HepG2 (cell line): Measurements from ENCODE around the gene MAP4K3. TPM values are rescaled to one million over a fixed set of nuclear protein-coding genes. Genes with fewer than 3 reads are reported as not detected.

ENCODE experiments used
- ATAC-seq: fragments of 200-7000 bp; cut with Tn5 transposase; 3 replicates; pipeline ENCODE4 v1.9.1; 2020; ENCODE audit warnings: mild to moderate bottlenecking, moderate library complexity
- BruUV-seq: library from RNA; stranded (reverse); fragments of 400-500 nt; replicated peaks from 2 replicates; lab custom pipeline; 2021; lab: Mats Ljungman, UMichigan
- CTCF ChIA-PET: fragments of 300-600 bp; formaldehyde crosslinking; extraction: SDS; loops from one replicate; lab custom pipeline; 2021; ENCODE audit warnings: low total read pairs, inconsistent platforms, low intra/inter-chr PET ratio; lab: Yijun Ruan, JAX
- POLR2A ChIA-PET: fragments of 350-600 bp; sonication (Branson Sonifier 250); formaldehyde crosslinking; loops from one replicate; lab custom pipeline; 2020; ENCODE audit warnings: antibody characterized with exemption, inconsistent platforms; lab: Yijun Ruan, JAX
- DNase-seq: peaks from one replicate; pipeline ENCODE4 v3.0.0-alpha.2; 2015; ENCODE audit warnings: low spot score
- FAIRE-seq: peaks from 3 replicates; lab custom pipeline; 2011; peaks lifted over from hg19 to GRCh38; lab: Jason Lieb, UNC
- H2AFZ ChIP-seq: one replicate; pipeline ENCODE4 v1.6.1; 2011; ENCODE audit warnings: low read length, inconsistent platforms
- H3K27ac ChIP-seq: fragments of 300-600 bp; 3 replicates; pipeline ENCODE4 v1.8.0; 2011; ENCODE audit warnings: mixed run types, mild to moderate bottlenecking, mixed read lengths, low read length, inconsistent platforms; ENCODE audit not compliant: insufficient read depth; ENCODE audit errors: extremely low read length
- H3K27me3 ChIP-seq, 2 experiments: fragments of 200-600 bp in 1 of 2; 2 replicates in 1 of 2; 3 replicates in 1 of 2; pipeline versions ENCODE4 v1.6.0 to v1.8.0; 2011; ENCODE audit warnings: low read length in 2 of 2, mild to moderate bottlenecking in 2 of 2, moderate library complexity in 2 of 2, inconsistent platforms in 1 of 2; ENCODE audit not compliant: insufficient read depth in 2 of 2, control insufficient read depth in 1 of 2
- H3K36me3 ChIP-seq, 2 experiments: fragments of 200-600 bp in 1 of 2; replicated peaks in 1 of 2; 2 replicates in 1 of 2; 3 replicates in 1 of 2; pipeline versions ENCODE4 v1.5.1 to v1.8.0; 2011; ENCODE audit warnings: low read length in 2 of 2, inconsistent platforms in 1 of 2; ENCODE audit not compliant: insufficient read depth in 2 of 2, control insufficient read depth in 1 of 2
- H3K4me1 ChIP-seq: 2 replicates; pipeline ENCODE4 v1.5.1; 2012; ENCODE audit warnings: low read length, inconsistent platforms; ENCODE audit not compliant: insufficient read depth
- H3K4me2 ChIP-seq: 2 replicates; pipeline ENCODE4 v1.6.0; 2011; ENCODE audit warnings: low read depth, low read length, inconsistent platforms
- H3K4me3 ChIP-seq, 3 experiments: fragments of 200-600 bp in 1 of 3; sonication (generic), shearing (Covaris generic) in 1 of 3; replicated peaks in 1 of 3; 2 replicates each; pipeline ENCODE4 v1.5.1; 2011 to 2016; ENCODE audit warnings: low read length in 3 of 3, inconsistent platforms in 2 of 3, low read depth in 2 of 3, mild to moderate bottlenecking in 2 of 3, control low read depth in 1 of 3, mixed read lengths in 1 of 3; ENCODE audit not compliant: insufficient read depth in 1 of 3
- H3K79me2 ChIP-seq: one replicate; pipeline ENCODE4 v1.6.1; 2011; ENCODE audit warnings: low read length, inconsistent platforms; ENCODE audit not compliant: insufficient read depth
- H3K9ac ChIP-seq: 2 replicates; pipeline ENCODE4 v1.6.0; 2011; ENCODE audit warnings: mild to moderate bottlenecking, low read depth, low read length, inconsistent platforms; ENCODE audit not compliant: insufficient read depth
- H3K9me3 ChIP-seq: 2 replicates; pipeline ENCODE4 v1.5.1; 2012; ENCODE audit warnings: mild to moderate bottlenecking, low read length
- H4K20me1 ChIP-seq: 2 replicates; pipeline ENCODE4 v1.6.0; 2011; ENCODE audit warnings: inconsistent platforms, mild to moderate bottlenecking, low read length, moderate library complexity; ENCODE audit not compliant: insufficient read depth
- AFF4 ChIP-seq: sonication (generic); formaldehyde crosslinking; IDR thresholded peaks from 2 replicates; pipeline ENCODE4 v1.4.0; 2020; ENCODE audit warnings: missing genetic modification reagents
- IKZF1 ChIP-seq: fragments of 450-650 bp; IDR thresholded peaks from 2 replicates; pipeline ENCODE4 v1.7.1; 2016
- MAZ ChIP-seq, 2 experiments: sonication (generic) in 1 of 2; formaldehyde crosslinking in 1 of 2; IDR thresholded peaks; 2 replicates each; pipeline versions ENCODE4 v1.5.0 to v1.6.1; 2012 to 2020; ENCODE audit warnings: low read depth in 2 of 2, mild to moderate bottlenecking in 2 of 2, borderline replicate concordance in 1 of 2, improper control_type of control experiment in 1 of 2, low read length in 1 of 2, missing genetic modification reagents in 1 of 2, moderate library complexity in 1 of 2
- NFE2L1 ChIP-seq: sonication (generic); formaldehyde crosslinking; IDR thresholded peaks from 2 replicates; pipeline ENCODE4 v1.4.0; 2020; ENCODE audit warnings: missing genetic modification reagents, mild to moderate bottlenecking, borderline replicate concordance
- NFIB ChIP-seq: sonication (generic); formaldehyde crosslinking; IDR thresholded peaks from 2 replicates; pipeline ENCODE4 v1.9.0; 2021; ENCODE audit warnings: missing genetic modification reagents, mild to moderate bottlenecking, borderline replicate concordance
- TCF12 ChIP-seq, 2 experiments: fragments of 450-650 bp in 1 of 2; sonication (generic) in 1 of 2; formaldehyde crosslinking in 1 of 2; IDR thresholded peaks; 2 replicates each; pipeline versions ENCODE4 v1.6.1 to v1.8.0; 2017 to 2022; ENCODE audit warnings: antibody characterized with exemption in 1 of 2, mild to moderate bottlenecking in 1 of 2, missing genetic modification reagents in 1 of 2, moderate library complexity in 1 of 2
- ZNF296 ChIP-seq: sonication (generic); formaldehyde crosslinking; conservative IDR thresholded peaks from 2 replicates; pipeline ENCODE4 v1.5.0; 2020; ENCODE audit warnings: mild to moderate bottlenecking, missing genetic modification reagents
- ZNF660 ChIP-seq: sonication (generic); formaldehyde crosslinking; IDR thresholded peaks from 2 replicates; pipeline ENCODE4 v1.5.1; 2020; ENCODE audit warnings: mild to moderate bottlenecking, low read depth, missing genetic modification reagents, borderline replicate concordance
- ZSCAN31 ChIP-seq: sonication (generic); formaldehyde crosslinking; IDR thresholded peaks from 2 replicates; pipeline ENCODE4 v1.5.0; 2020; ENCODE audit warnings: low read depth, mild to moderate bottlenecking, missing genetic modification reagents
- WGBS: methylation state at CpG from one replicate; pipeline ENCODE4 v1.1.6; 2017; ENCODE audit warnings: low lambda C conversion rate; 5-methylcytosine and 5-hydroxymethylcytosine counted together
- in situ Hi-C: cut with HindIII; loops from 2 replicates; pipeline ENCODE4 v1.10.0; 2017; ENCODE audit warnings: low pct_unique_long_range_greater_than_20kb; ENCODE audit not compliant: extremely low pct_ligation_motif_present
- intact Hi-C: fragments of 100-400 bp; cut with micrococcal nuclease; formaldehyde crosslinking; loops from one replicate; pipeline ENCODE4 v1.10.0; 2022; ENCODE audit not compliant: unreplicated experiment
- polyA plus RNA-seq, 8 experiments: library from polyadenylated mRNA; depleted of rRNA in 3 of 8; stranded (reverse) in 7 of 8; unstranded in 1 of 8; fragments of >200 nt; fragmentation: Illumina TruSeq in 4 of 8; extraction: Trizol in 4 of 8; gene quantifications; 2 replicates each; pipeline versions ENCODE4 v1.2.1 to v1.2.3, GENCODE V29; 2011 to 2016; ENCODE audit warnings: low read depth in 4 of 8, missing spikeins in 1 of 8, mixed read lengths in 1 of 8; ENCODE audit not compliant: insufficient read depth in 1 of 8
- total RNA-seq, 5 experiments: library from RNA; depleted of rRNA; stranded (reverse); fragments of >200 nt; fragmentation: Illumina TruSeq; extraction: Trizol; gene quantifications; 2 replicates each; pipeline ENCODE4 v1.2.3, GENCODE V29; 2016; ENCODE audit warnings: low read depth in 1 of 5
- TF ChIP-seq, protein P1 (sequence below), 2 experiments: sonication (generic) in 1 of 2; formaldehyde crosslinking in 1 of 2; IDR thresholded peaks; 2 replicates each; pipeline versions ENCODE4 v1.4.0 to v1.6.1; 2016 to 2020; ENCODE audit warnings: borderline replicate concordance in 1 of 2, low read depth in 1 of 2, mild to moderate bottlenecking in 1 of 2, missing genetic modification reagents in 1 of 2
- TF ChIP-seq, protein P2 (sequence below): sonication (generic); formaldehyde crosslinking; IDR thresholded peaks from 2 replicates; pipeline ENCODE4 v1.4.0; 2020; ENCODE audit warnings: missing genetic modification reagents, borderline replicate concordance

Gene MAP4K3
- total and polyA plus RNA-seq, 2 of the 13 experiments (the other 11 are each of a cell fraction or from before 2014, with no cell fraction given), result 45.9 to 53.2 TPM

GRCh38 chr2:39368376-39368775 is 68.7 kb downstream of the MAP4K3 start:
- Histone ChIP-seq H3K4me2 (no peak overlapping the region), H3K27me3 (no peaks in the 10 kb centered on the region), H3K4me3 (no peak overlapping the region), H3K36me3 (peaks cover 1 to 24% of the 10 kb centered on the region in 2 experiments; a peak in 4 of 5 replicates), H3K4me1 (peaks cover 23% of the 10 kb centered on the region), H3K9me3 (no peaks in the 10 kb centered on the region; the same call in 1 of the 2 replicates), H3K79me2 (peaks cover 74% of the 10 kb centered on the region), H2AFZ (no peak overlapping the region), H3K27ac (no peak overlapping the region), H3K9ac (no peak overlapping the region), H4K20me1 (peaks cover 12% of the 10 kb centered on the region)
- CTCF ChIA-PET, result no interaction called here
- BruUV-seq, result no TSS peak
- TF ChIP-seq, protein P1, sequence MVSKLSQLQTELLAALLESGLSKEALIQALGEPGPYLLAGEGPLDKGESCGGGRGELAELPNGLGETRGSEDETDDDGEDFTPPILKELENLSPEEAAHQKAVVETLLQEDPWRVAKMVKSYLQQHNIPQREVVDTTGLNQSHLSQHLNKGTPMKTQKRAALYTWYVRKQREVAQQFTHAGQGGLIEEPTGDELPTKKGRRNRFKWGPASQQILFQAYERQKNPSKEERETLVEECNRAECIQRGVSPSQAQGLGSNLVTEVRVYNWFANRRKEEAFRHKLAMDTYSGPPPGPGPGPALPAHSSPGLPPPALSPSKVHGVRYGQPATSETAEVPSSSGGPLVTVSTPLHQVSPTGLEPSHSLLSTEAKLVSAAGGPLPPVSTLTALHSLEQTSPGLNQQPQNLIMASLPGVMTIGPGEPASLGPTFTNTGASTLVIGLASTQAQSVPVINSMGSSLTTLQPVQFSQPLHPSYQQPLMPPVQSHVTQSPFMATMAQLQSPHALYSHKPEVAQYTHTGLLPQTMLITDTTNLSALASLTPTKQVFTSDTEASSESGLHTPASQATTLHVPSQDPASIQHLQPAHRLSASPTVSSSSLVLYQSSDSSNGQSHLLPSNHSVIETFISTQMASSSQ (IDR thresholded peaks at IDR 0.05; ENCODE audit: low read depth), result no peak
- TF ChIP-seq, protein P1 (CRISPR knock-in tag; IDR thresholded peaks at IDR 0.05; ENCODE audit: borderline replicate concordance), result no peak
- TF ChIP-seq, protein P2, sequence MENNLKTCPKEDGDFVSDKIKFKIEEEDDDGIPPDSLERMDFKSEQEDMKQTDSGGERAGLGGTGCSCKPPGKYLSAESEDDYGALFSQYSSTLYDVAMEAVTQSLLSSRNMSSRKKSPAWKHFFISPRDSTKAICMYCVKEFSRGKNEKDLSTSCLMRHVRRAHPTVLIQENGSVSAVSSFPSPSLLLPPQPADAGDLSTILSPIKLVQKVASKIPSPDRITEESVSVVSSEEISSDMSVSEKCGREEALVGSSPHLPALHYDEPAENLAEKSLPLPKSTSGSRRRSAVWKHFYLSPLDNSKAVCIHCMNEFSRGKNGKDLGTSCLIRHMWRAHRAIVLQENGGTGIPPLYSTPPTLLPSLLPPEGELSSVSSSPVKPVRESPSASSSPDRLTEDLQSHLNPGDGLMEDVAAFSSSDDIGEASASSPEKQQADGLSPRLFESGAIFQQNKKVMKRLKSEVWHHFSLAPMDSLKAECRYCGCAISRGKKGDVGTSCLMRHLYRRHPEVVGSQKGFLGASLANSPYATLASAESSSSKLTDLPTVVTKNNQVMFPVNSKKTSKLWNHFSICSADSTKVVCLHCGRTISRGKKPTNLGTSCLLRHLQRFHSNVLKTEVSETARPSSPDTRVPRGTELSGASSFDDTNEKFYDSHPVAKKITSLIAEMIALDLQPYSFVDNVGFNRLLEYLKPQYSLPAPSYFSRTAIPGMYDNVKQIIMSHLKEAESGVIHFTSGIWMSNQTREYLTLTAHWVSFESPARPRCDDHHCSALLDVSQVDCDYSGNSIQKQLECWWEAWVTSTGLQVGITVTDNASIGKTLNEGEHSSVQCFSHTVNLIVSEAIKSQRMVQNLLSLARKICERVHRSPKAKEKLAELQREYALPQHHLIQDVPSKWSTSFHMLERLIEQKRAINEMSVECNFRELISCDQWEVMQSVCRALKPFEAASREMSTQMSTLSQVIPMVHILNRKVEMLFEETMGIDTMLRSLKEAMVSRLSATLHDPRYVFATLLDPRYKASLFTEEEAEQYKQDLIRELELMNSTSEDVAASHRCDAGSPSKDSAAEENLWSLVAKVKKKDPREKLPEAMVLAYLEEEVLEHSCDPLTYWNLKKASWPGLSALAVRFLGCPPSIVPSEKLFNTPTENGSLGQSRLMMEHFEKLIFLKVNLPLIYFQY, result no peak
- TF ChIP-seq ZNF296 (CRISPR knock-in tag), result no peak
- no peak for TF ChIP-seq ZNF660 (CRISPR knock-in tag)
- TF ChIP-seq NFIB, result no peak
- TF ChIP-seq NFE2L1 (CRISPR knock-in tag), result no peak
- TF ChIP-seq MAZ (IDR thresholded peaks at IDR 0.05; ENCODE audit: borderline replicate concordance, low read depth, low read length), result no peak
- no peak for TF ChIP-seq MAZ (CRISPR knock-in tag; IDR thresholded peaks at IDR 0.05; ENCODE audit: low read depth)
- no peak for TF ChIP-seq ZSCAN31 (CRISPR knock-in tag)
- TF ChIP-seq IKZF1, result no peak
- TF ChIP-seq AFF4 (CRISPR knock-in tag), result no peak
- TF ChIP-seq TCF12 (IDR thresholded peaks at IDR 0.05), result no peak
- no peak for TF ChIP-seq TCF12 (CRISPR knock-in tag; IDR thresholded peaks at IDR 0.05)
- 89% methylated on average over 3 of the region's 3 CpGs for WGBS
- in situ Hi-C loops, result no loop called here
- FAIRE-seq (no peak), ATAC-seq (no peak; the same call in 2 of the 3 replicates), DNase-seq (no peak)
- intact Hi-C loops, result no loop called here
- POLR2A ChIA-PET, result no interaction called here
